SIG-M5 (cell line): ENCODE data around the gene PCMTD2.

ENCODE experiments used
- DNase-seq: peaks from one replicate; lab custom pipeline; 2025; lab: John Stamatoyannopoulos, UW

The PCMTD2 gene

DNA sequence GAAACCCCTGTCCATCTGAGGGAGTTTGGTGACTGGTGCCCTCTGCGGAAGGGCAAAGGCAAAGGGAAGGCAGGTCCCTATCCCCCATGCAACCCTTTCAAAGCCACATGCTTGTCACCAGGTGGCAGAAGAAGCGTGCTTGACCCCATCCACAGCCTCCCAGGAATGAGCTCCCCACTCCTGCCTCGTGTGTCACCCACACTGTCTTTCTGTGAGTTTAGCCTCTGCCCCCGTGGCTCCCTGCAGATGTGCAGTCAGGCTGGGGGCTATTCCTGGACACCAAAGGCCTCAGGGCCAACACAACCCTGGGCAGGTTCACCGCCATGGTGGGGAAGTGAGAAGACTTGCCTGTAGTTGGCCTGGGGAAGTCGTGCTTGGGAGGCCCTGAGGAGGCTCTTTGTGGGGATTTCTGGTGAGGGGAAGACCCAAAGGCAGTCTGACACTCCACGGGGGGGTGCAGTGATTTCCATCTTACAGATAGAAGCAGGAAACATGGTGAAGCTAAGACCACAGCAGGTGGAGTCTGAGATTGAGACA lies 16.6 kb upstream of the PCMTD2 start:
- DNase-seq, result no peak

DNA sequence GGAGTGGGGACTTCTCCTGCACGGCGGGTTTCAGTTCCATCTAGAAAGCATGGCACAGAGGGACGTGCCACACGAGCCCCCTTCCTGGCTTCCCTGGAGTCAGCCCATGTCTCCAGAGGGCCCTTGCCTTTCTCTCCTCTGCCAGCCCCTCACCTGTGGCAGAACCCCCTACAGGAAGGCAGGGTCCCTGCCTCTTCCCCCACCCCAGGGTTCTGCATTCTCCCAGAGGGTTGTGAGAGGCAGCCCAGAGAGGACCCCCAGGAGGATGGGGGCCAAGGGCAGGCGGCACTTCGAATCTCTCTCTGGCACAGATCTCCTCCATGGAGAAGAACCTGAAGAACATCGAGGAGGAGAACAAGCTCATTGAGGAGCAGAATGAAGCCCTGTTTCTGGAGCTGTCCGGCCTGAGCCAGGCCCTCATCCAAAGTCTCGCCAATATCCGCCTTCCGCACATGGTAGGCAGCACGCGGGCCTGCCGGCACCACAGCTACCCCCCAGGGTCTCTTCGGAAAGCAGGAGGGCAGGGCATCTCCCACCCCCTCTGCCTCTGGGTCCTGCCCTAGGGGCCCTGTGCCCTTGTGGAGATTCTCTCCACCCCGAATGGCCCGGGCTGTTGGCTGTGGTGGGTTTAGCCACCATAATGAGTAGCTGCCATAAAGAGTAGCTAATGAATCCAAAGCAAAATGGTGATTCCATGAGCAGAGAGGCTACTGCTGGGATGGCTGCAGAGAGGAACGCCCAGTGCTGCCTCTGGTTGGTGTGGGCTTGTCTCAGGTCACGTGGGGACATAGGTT lies 15.9 kb upstream of the PCMTD2 start:
- DNase-seq, result no peak

DNA sequence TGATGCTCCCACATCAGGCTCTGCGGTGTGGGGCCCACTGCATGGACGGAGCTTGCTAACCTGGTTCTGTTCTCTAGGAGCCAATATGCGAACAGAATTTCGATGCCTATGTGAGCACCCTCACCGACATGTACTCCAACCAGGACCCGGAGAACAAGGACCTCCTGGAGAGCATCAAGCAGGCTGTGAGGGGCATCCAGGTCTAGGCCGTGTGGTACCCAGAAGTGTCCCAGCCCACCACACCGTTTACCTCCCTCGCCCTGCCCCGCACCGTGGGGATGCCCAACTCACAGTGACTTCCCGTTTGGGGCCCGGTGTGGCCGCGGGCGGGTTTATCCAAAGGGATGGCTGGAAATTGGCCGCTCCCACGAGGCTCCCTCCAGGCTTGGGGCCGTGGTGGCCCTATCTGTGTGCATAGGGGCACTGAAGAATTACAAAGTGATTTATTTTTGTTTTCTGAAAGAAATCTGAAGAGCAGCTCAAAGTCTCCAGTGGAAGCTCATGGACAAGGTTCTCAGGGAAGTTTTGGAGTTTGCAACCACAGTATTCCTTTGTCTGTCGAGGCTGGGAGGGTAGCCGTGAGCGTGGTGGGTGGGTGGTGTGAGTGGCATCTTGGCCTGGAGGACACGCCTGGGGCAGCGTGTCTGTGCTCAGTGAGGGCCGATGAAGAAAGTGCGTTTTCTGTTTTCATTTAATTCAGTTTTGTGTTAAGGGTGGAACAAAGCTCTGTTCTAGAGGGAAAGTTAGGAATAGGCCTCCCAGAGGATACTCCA lies 15.1 kb upstream of the PCMTD2 start:
- DNase-seq, result no peak

DNA sequence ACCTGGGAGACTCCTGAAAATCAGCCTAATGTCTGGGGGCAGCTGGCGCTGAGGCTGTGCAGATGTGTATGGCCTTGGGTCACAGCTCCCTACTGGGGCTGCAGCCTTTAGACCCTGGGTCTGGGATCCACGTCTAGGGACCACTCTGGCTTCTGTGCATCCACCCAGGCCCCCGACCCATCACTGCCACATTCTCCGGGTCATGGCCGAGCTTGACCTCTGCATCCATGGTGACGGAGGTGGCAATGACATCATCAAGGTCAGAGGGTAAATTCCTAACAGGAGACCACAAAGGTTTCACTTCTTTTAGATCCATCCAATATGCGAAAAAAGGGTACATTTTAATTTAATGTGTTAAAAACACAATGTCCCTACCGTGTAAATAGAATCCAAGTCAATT lies 14.5 kb upstream of the PCMTD2 start:
- DNase-seq, result no peak

DNA sequence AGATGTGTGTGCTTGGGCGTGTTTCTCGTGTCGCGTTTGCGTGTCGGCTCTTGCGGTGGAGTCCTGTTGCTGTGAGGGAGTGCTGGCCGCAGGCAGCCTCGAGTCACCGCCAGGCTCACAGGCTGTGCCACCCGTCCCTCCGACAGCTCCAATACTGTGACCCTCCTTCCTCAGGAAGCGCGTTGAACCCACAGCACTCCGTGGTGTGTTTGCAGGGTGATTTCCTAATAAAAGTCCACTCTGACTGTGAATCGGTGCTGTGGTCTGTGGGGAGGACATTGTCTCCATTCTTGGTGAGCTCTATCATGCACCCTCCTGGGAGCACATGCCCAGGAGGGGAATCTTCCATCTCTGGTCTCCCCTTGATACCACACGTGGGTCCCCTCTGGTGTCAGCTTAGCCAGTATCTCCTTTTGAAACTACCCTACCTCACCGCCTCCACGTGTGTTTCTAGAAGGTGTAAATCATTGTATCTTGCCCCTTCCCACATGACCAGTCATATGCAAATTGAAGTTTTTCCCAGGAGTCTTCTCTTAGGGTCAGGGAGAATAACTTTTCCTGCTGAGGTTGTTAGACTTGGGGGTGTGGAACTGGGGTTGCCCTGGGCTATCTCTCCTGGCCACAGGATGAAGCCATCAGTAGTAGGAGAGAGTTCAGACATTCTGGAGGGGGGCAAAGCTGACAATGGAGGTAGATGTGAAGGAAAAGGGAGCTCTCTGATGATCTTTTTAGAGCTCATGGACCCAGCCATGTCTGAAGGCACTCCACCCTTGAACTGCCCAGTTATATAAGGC lies 13.3 kb upstream of the PCMTD2 start:
- DNase-seq, result no peak

DNA sequence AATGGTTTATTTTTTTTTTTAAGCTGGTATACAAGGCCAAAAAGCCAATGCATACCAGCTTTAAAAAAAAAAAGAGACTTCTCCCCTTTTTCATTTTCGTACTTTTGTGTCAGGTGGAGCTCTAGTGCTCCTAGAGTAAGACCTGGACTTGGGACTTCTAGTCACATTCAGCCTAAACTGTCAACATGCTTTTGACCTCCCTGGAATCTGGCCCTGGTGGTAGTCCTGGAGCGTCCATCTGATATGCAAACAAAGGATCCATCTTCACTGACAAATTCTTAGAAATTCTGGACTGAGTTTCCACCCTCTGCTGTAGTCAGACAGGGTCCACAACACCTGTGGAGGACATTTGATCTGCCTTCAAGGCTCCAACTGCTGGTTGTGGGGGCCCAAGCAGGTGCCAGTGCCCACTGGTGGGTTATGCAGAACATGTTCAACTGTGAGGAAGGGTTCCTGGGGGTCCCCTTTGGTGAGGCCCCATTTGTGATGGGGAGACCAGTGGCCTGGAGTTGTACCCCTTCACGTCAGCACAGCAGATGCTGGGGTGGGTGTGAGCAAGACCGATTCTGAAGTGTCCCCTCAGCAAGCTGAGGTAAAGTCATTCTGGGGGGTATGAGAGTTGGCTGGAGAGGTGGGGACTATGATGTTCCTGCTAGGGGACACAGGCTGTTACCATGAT lies 12.6 kb upstream of the PCMTD2 start:
- DNase-seq, result no peak

DNA sequence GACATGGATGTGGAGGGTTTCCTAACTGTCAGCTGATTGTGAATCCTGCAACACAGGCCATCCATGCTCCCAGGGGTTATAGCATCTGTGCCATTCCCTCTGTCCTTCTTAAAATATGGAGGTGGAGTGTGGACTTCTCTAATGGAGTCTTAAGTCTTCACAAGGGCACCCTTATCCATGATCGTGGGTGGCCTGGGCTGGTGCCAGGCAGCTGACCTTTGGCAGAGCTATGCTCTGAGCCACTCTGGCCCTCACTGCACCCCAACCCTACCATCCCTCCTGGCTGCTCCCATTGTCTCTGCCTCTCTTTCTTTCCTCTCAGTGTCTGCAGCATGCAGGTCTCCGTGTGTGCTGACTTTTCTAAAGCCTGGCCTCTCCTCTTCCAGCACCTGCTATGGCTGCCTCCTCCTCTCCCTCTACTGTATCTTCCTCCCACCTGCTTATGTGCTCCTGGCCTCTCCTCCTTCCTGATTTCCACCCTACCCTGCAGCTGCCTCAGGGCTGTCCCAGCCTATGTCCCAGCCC lies 11.2 kb upstream of the PCMTD2 start:
- no peak for DNase-seq

DNA sequence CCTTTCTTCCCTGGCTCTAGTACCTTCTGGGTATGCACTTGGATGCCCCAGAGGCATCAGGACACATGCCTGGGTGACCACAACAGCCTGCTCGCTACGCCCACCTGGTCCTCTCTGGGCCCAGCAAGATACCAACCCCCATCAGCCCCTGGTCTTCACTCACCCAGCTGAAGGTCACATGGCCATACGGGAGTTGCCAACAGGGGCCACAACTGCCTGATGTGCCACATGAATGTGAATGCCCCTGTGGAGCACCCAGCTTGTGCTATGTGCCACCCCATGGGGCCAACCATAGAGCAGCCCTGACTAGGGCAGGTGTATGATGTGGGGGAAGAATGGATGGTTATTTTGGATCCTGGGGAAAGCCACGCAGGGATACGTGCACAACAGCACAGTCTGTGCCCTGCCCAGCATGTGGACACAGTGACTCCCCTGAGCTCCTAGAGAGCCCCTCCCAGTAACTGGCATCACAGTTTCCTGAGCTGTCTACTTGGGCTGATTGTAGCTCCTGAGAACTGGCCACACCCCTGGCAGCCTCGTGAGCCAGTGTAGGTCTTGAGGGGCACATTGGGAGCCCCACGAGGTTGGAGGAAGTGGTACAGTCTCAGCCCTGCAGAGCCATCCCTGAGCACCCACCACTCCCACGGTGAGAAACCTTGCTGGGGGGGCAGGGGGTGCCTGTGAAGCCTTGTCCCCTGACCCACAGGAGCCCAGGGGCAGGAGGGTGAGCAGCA lies 10.5 kb upstream of the PCMTD2 start:
- no peak for DNase-seq

DNA sequence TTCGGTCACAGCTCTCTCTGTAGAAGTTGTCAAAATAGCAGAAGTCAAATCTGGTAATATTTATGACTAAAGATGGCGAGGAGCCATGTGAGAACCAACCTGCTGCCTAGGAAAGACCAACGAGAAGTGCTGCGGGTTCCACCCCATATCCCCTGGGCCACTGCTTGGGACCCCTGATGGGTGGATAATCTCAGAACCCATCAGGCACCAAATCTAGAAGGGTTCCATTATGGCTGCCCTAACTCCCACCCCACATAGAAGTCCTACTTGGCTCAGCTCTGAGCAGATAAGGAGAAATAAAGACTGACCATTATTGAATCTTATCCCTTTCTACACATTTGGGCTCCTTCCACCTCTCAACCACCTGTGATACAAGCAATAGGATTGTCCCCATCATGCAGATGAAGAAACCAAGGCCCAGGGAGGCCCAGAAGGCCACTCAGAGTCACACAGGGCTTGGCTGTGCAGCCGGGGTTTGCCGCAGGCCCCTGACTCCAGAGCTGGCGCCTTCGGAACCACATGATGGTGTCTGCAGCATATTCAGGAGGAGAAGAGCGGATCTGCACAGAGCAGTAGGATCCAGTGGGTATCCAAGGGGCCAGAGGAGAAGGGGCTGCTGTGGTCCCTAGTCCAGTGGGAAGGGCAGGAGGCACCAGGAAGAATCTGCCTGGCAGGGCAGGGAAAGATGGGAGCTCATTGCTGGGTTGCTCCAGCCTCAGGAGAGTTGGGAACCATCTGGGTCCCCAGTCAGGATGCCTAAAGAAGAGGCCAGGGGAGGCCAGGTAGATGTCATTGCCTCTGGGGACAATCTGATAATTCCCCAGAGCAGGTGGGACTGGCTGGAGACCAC lies 9.6 kb upstream of the PCMTD2 start:
- no peak for DNase-seq

DNA sequence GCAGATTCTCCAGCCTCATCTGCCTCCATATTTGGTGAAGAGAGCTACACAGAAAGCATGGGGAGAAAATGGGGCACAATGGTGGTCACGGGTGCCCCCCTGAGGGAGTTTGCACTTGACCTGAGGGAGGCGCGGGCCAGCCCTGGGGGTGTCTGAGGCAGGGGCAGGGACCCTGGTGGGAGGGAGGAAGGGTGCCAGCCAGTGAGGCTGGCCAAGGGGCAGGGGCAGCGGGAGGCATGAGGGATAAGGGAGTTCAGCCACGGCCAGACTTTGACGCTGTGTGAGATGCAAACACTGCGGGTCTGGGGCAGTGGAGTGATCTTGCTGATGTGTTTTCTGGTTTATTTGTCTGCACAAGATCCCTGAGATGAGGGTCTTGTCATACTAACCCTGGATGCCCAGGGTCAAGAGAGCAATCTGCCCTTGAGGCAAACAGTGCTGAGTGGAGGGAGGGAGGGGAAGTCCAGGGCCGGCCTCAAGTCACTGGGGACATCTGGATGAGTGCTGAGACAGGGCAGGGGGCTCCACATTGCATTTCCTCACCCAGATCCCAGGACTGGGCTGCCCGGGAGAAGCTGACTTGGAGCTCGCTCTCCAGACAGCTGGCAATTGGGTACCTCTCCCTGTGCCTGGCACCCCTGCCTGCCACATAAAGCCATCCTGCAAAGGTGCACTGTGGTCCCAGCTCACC lies 8.8 kb upstream of the PCMTD2 start:
- no peak for DNase-seq

DNA sequence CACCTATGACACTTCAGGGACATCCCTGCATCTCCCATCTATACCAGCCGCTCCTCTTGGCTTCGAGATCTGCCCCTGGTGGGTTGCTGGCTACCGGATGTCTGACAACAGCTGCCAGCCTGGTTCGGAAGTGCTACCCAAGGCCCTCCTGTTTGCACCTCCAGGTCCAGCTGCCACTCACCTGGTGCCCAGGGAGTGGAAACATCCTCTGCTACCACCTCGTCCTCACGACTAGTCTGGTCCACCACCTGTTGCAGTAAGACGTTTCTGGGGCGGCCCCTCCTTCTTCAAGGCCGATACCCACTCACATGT lies 8.3 kb upstream of the PCMTD2 start:
- no peak for DNase-seq

DNA sequence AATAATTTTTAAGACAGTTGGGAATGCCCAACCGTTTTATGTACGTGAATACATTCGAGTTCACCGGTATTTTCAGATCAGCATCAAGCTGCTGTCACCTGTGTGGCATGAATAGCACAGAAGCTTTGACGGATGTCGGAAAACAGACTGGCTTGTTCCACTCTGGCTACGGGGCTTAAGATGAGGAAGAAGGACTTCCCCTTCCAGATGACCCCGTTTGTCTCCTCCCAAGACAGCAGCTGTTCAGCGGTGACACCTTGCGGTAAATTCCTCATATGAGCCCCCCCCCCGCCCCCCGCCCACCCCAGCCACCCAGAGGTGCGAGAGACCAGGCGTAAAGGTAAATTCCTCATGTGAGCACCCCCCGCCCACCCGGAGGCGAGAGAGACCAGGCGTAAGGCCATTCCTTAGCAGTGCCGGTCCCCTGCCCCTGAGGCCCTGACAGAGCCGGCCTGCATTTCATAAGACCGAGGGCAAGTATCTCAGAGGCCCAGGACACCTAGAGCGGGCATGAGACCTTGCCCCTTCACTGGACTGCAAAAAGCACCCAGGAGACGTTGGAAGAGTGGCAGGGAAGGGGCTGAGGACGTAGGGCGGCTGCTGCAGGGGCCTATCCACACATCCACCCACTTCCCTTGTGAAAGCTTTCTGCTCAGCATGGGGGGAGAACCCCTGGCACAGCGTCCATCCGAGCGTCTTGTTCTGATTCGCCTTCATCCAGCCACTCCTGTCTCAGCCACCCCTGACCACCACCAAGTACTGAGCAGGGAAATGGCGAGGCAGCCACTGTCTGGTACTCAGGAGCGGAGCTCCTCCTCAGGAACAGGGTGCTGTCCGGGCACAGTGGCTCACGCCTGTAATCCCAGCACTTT lies 7.3 kb upstream of the PCMTD2 start:
- DNase-seq, result no peak

DNA sequence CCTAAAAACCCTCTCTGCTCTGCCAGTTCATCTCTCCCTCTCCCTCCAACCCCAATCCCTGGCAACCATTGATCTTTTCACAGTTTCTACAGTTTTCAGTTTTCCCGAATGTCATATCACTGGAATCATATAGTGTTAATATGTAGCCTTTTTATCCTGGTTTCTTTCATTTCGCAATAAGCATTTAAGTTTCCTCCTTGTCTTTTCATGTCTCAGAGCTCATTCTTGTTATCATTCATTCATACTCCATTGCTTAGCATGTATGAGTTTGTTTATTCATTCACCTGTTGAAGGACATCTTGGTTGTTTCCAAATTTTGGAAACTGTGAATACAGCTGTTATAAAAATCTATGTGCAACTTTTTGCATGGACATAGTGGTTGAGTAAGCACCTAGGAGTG lies 5.5 kb upstream of the PCMTD2 start:
- DNase-seq, result no peak

DNA sequence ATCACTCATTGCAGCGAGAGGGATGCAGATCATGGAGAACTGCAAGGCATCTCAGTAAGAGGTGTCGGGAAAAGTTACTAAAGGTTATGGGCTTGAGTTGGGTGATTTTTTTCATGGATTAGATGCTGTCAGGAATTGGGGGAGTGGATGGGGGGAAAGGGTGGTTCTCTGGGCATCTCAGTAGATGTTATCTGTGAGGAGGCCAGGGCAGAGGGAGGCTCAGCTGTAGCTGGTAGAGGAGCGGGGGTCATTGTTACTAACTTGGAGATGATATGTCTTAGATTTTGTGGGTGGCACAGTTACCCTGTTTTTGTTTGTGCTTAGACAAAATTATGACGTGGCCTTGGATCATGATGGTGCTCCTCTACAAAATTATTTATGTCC lies 2.6 kb upstream of the PCMTD2 start:
- DNase-seq, result no peak

DNA sequence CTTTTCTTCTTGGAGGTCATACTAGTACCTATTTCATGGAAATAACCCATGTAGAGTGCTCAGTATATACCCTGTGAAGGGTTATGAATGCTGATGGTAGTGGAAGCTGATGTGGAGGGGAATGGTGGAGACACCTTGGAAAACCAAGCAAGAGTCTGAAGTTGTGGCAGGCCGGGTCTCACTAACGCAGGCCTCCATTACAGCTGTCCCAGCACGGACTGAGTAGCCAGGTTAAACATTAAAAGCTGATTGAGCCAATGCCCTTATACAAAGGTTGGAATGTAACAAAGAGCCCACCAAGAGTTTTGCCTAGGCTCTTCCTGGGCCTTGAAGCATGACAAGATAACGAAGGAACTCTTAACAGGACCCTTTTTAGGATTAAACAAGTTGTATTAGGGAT lies 2.1 kb upstream of the PCMTD2 start:
- no peak for DNase-seq

DNA sequence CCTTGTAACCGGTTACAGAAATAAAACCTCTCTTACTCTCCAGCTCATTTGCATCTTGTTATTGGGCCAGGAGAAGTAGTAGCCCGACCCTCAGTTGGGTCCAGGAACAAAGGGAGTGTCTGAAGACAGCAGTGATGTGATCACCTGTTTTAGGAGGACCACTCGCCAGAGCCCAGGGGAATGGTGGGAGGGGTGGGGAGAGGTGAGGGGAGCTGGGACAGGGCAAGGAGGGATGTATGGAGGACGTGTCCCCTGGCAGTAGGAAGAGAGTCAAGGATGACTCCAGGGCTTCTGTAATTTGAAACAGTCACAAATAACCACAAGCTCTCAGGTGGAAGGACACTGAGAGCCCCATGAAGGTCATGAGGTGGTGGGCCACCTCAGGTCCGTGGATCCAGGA lies 1.4 kb upstream of the PCMTD2 start:
- no peak for DNase-seq

DNA sequence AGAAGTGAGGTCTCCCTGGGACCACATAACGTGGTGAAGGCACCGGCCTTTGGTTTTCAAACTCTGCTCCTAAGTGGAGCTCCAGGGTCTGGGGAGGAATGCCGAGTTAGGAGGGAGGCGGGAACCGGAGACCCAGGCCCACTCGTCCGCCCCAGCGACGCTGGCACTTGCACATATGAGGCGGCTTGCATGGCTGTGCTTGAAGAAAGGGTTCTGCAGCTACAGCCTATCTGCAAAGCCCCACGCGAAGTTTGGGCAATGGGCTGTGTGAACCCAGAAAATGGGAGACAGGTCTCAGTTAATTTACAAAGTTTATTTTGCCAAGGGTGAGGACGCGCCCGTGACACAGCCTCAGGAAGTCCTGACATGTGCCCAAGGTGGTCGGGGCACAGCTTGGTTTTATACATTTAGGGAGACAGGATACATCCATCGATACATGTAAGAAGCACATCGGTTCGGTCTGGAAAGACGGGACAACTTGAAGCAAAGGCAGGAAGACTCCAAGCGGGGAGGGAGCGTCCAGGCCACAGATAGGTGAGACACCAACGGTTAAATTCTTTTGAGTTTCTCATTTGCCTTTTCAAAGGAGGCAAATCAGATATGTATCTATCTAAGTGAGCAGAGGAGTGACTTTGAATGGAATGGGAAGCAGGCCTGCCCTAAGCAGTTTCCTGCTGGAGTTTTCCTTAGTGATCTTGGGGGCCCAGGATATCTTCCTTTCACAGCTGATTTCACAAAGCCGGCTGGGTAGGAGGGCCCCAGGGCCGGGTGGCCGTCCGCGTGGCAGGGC lies 782 bp upstream of the PCMTD2 start:
- no peak for DNase-seq
